Esophagus mucosa (tissue), 1 donor: ENCODE results near the gene POFUT2. TPM values are rescaled to one million over a fixed set of nuclear protein-coding genes. Genes with fewer than 3 reads are reported as not detected.

ENCODE experiments used
- ATAC-seq: fragments of 200-7000 bp; cut with Tn5 transposase; one replicate; pipeline ENCODE4 v1.9.1; 2020
- total RNA-seq: library from RNA; stranded (reverse); gene quantifications from one replicate; pipeline ENCODE4 v1.2.4, GENCODE V29; 2023
- donor health status: DM: yes; HTN: yes; CAD: no.

The POFUT2 gene
- total RNA-seq, 1 donor from 2014 or later = 6.2 TPM

- no peak for ATAC-seq
These were observed 5.2 kb downstream of the POFUT2 start for GRCh38 chr21:45282283-45283034.

GRCh38 chr21:45281411-45282282, 6.0 kb downstream of the POFUT2 start:
- no peak for ATAC-seq

GRCh38 chr21:45280969-45281368, 6.7 kb downstream of the POFUT2 start:
- no peak for ATAC-seq

DNA sequence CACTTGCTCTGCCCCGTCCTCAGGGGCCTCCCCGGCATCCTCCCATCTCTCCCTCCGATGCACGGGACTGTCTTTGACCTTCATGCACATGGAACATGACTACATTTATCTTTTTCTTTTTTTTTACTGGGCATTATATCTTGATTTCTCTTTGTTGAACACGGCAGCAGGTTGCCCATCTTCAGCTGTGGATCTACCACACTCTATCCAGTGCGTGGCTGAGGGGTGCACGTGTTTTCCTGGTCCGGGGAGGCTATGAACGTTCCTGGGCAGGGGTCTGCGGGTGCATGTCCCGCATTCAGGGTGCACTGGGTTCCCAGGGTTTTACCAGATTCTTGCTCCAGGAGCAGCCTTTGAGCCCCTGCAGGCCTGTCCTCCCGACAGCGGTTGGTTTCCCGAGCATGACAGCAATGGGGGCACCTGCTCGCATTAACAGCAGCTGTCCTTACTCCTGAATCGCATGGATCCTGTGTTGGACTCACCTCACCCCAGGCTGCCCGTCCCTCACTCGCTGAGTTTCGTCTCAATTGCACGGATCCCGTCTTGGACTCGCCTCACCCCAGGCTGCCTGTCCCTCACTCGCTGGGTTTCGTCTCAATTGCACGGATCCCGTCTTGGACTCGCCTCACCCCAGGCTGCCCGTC, 7.4 kb downstream of the POFUT2 start:
- ATAC-seq = no peak

DNA sequence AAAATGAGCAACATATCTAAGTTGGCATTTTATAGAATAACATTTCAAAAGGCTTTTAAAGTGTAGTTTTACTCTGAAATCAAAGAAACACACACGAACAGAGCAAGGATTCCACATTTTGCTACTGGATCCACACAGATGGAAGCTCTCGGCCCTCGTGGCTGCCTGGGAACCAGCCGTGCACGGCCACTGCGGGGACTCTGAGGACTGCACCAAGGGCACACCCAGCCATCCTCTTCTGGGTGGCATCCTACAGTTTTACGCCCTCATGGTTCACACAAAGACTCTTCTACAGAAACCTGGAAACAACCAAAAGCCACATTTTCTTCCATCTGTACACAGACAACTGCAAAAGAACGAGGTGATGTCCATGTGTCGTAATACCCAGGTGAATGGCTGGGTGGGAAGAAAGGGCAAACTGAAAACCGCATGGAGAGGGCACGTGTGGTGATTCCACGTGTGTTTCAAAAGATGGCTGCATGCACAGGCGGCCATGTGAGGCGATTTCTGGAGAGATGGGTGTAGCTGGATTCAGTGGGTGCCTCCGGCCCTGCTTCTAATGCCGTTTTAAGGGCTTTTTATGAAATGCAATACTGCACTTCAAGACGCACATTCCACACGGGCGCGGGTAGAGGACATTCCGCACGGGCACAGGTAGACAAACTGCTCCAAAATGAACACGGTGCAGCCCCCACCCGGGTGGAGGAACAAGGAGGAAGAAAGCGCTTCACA, 8.1 kb downstream of the POFUT2 start:
- no peak for ATAC-seq

DNA sequence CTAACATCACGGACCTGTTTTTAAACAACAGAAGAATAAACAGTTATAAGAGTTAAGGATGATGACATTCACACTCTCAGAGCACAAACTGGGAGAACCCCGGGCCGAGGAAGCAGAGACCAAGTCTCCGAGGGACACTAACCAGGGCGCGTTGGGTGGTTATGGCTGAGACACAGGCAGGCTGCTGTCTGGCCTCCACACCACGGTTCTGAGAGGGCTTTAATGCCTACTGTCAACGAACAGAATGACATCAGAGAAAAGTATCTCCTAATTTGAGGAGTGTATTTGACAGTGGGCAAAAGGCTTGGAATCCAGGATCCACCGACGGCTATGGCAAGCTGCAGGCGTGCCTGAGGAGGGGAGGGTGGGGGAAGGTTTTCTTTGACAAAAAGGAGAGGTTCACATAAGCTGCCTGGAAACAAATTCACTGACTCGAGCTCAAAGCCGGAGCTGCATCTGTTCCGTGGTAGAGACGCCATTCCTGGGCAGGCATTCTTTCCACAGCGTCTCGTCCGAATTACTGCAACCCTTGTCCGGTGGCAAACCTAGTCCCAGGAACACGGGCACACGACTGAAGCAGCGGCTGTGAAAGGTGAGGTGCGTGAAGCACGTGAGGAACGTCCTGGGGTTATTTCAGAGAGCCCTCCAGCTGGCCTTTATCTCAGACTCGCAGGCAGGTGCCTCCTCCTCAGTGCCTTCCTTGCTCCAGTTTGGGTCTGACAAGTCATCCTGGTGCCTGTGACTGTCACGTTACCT, 9.4 kb downstream of the POFUT2 start:
- no peak for ATAC-seq

GRCh38 chr21:45277101-45278045, 10.3 kb downstream of the POFUT2 start:
- no peak for ATAC-seq

GRCh38 chr21:45276596-45276995, 11.1 kb downstream of the POFUT2 start:
- ATAC-seq = no peak

DNA sequence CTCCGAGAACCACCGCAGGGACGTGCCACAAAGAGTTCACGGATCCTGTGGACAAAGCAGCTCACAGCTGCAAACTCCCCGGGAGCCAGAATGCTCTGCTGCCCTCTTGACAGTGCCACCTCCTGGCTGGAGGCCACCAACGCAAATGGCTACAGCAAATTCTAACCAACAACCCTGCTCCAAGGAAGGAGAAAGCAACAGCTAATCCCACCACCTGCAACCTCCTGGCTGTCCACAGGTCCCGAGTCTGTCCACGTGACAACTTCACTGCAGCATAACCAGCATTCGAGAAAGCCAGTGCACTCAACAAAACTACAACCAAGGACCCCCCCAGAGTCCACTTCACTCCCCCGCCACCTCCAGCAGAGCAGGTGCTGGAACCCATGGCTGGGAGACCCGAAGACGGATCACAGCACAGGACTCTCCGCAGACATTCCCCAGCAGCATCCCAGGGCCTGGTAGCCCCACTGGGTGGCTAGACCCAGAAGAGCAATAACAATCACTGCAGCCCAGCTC, 17.3 kb downstream of the POFUT2 start:
- no peak for ATAC-seq

DNA sequence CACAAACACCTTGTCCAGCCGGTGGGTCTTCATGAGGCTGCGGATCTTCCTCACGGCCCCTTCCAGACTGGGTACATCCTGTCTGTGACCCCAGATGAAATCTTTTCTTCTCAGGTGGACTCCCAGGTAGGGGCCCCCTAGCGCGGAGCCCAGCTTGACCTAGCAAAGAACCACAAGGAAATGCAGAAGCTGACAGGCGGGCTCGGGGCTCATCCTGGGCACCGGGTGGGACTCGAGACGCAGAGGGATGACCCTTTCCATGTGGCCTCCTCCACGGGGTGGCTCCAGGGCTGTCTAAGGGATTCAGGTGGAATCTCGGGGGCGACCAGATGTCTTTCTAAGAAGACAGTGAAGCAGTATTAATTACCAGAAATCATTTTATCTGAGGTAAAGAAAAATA, 17.8 kb downstream of the POFUT2 start:
- no peak for ATAC-seq

DNA sequence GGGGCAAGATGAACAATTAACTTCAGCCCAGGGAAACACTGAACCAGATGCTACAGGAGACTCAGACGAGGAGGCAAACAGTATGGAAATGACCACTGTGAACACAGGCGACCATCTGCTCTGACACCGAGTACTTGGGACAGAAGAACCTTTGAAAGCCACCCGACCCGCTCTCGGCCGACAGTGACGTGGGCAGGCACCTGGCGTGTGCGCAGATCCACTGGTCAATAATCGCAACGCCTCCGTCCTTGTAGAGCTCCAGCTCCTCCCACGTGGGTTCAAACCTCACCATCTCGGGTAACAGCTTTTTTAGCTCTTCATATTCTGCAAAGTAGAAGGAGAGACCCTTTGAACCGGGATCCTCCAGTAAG, 20.3 kb downstream of the POFUT2 start:
- no peak for ATAC-seq

DNA sequence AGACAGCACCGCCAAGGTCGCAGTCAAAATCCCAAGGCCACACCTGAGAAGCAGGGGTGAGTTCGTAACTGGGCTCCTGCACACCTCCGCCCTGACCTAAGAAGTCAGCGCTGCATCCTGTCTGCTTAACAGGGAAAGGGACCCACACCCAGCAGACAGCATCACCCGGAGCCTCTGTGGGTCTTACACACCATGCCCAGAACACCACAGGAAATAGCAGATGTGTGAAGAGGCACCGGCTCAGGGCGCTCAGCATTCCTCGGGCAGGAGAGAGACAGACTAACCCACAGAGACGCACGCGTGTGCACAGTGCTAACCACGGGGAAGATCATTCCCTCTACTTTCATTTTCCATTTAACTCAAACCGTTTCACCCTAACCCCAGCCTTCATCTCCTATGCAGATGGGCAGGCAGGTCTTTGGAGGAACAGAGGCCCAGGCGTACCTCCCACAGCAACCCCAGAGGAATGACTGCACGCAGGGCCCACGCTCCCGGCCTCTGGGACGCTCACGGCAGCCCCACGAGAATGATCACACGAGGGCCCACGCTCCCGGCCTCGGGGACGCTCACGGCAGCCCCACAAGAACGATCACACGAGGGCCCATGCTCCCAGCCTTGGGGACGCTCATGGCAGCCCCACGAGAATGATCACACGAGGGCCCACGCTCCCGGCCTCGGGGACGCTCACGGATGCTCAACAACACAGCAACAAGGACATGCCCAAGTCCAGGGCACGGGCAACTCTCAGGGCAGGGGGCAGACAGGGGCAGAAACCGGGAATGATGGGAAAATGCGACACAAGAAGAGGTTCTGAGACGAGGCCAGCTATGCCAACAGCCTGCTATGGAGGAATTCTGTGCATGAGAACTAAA, 20.9 kb downstream of the POFUT2 start:
- ATAC-seq = peak; percentile 19

DNA sequence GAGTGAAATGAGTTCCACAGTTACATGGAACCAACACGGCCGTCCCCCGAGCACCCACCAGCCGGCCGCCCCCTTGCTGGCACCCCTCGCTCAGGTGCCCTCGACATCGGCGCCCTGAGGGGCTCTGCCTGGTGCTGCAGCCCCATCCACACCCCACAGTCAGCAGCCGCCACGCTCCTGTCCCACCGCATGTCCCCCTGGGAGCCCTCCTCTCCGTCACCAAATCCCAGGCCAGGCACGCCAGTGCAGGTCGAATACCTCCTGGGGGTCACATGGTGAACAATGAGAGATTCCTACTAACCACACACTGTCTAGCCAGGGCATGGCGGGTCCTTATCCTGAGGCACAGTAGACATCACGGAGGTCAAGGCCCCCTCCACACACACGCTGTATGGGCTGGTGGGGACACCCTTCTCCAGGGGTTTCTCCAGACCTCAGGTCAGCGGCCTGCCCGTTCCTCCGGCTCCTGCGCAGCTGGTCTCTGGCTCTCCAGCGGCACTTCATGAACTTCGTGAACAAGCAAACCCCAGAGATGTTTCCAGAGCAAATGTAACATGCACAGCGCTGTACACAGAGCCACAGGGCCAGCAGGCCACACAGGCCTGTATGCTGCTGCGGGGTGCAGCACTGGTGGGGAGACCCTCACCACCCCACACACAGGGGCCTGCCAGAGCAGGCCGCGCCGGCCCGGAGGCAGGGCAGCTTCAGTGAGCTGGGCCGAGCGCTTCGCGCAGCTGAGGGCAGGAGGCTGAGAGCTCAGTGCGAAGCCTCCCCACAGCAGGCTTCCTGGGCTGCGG, 21.8 kb downstream of the POFUT2 start:
- ATAC-seq = peak; percentile 27

DNA sequence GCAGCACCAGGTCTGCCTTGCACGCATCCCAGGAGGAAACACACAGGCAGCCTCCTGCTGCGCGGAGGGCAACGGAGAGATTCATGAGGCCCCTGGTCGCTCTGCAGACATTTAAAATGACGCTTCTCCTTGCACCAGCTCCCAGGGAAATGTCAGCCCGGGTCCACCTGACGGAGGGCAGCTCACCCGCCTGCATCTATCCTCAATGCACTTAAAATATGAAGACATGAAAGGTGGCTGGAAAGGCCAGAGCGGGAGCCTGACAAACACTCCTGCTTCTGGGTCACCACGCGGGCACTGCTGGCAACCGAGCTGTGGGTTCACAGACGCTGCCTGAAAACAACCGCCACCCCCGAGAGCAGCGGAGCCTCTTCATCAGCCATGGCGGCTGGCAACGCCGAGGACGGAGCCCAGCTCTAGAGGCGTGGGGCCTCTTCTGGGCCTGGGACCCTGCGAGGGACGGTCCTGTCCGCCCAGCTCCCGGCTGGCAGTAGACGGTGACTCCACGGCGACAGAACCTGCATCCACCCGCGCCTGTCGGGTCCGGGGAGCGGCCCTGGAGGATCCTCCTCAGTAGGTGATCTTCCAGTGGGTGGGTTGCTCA, 22.7 kb downstream of the POFUT2 start:
- ATAC-seq = no peak

DNA sequence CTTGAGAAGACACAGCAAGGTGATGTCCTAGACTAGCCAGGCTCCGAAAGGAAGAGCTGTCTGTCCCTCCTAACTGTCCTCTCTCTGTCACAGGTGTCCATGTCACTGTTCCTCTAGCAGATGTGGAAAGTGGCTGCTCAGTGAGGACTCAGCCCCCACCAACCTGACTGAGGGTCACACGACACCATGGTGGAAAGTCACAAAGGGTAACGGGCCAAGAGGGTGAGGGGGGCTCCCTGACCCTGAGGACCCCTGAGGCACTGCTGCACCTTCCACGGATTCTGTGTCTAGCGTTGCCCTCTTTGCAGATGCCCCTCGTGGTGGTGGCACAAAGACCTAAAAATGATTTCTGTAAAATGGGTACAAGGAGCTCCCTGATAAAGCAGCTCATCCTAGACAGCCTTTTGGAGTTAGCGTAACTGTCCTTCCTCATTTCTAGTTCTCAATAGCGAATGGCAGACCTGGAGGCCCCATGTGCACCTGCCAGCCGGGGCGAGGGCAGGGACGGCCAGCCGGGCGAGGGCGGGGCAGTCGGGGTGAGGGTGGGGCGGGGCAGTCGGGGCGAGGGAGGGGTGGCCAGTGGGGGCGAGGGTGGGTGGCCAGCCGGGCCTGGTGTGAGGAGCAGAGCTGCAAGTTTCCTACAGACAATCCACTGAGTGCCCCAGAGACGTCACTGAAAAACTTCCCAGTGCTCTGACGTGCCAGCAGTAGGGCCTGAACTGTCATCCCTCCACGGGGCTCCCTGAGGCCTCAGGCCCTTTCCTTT, 23.4 kb downstream of the POFUT2 start:
- no peak for ATAC-seq

- ATAC-seq = no peak
These were observed 24.2 kb downstream of the POFUT2 start for GRCh38 chr21:45263534-45263933.

- ATAC-seq = no peak
These were observed 25.1 kb downstream of the POFUT2 start for GRCh38 chr21:45262616-45263015.
